Kidney (tissue), 14 donors: ENCODE measurements around the gene RIMKLB. TPM values are rescaled to one million over a fixed set of nuclear protein-coding genes. Genes with fewer than 3 reads are reported as not detected.
A peak's percentile ranks its signal among the peaks of the same experiment; 100 is the strongest.

Experiments
- DNase-seq, 5 donors: peaks; one replicate each; pipeline ENCODE4 v3.0.0-alpha.2; 2013 to 2020
- FAIRE-seq: peaks from 2 replicates; lab custom pipeline; 2012; peaks lifted over from hg19 to GRCh38; lab: Jason Lieb, UNC
- H3K27ac ChIP-seq, 2 donors: one replicate each; pipeline ENCODE4 v1.7.0; 2013; ENCODE audit warnings: low read depth in 2 of 2, low read length in 2 of 2, inconsistent platforms in 1 of 2
- H3K27me3 ChIP-seq: one replicate; pipeline ENCODE4 v1.7.1; 2013; ENCODE audit warnings: low read length, inconsistent platforms; ENCODE audit not compliant: control insufficient read depth, insufficient read depth
- H3K36me3 ChIP-seq, 3 donors: one replicate each; pipeline versions ENCODE4 v1.7.0 to v1.7.1; 2013; ENCODE audit warnings: low read length in 3 of 3, control low read depth in 1 of 3, inconsistent platforms in 1 of 3; ENCODE audit not compliant: insufficient read depth in 3 of 3, control insufficient read depth in 2 of 3
- H3K4me1 ChIP-seq, 3 donors: one replicate each; pipeline versions ENCODE4 v1.7.0 to v1.7.1; 2013; ENCODE audit warnings: low read length in 3 of 3, inconsistent platforms in 1 of 3, low read depth in 1 of 3; ENCODE audit not compliant: control insufficient read depth in 2 of 3, insufficient read depth in 2 of 3
- H3K4me3 ChIP-seq, 3 donors: one replicate each; pipeline versions ENCODE4 v1.7.0 to v1.8.1; 2013; ENCODE audit warnings: low read length in 3 of 3, control low read depth in 1 of 3, inconsistent platforms in 1 of 3
- H3K9ac ChIP-seq, 3 donors: one replicate each; pipeline versions ENCODE4 v1.7.0 to v1.7.1; 2013; ENCODE audit warnings: low read length in 3 of 3, control low read depth in 1 of 3, inconsistent platforms in 1 of 3
- H3K9me3 ChIP-seq, 3 donors: one replicate each; pipeline versions ENCODE4 v1.7.0 to v1.7.1; 2013; ENCODE audit warnings: low read length in 3 of 3, control low read depth in 1 of 3, inconsistent platforms in 1 of 3; ENCODE audit not compliant: control insufficient read depth in 2 of 3, insufficient read depth in 1 of 3
- intact Hi-C: fragments of 100-400 bp; cut with DNase I; formaldehyde crosslinking; loops from one replicate; pipeline ENCODE4 v1.11.1; 2022
- polyA plus RNA-seq: library from polyadenylated mRNA; stranded (reverse); fragments of 350-450 nt; fragmentation: Illumina TruSeq; extraction: RNeasy Lipid Tissue Mini Kit (QIAGEN cat#74804); gene quantifications from one replicate; pipeline ENCODE4 v1.2.3, GENCODE V29; 2014; ENCODE audit warnings: low read depth, low replicate concordance; ENCODE audit not compliant: insufficient read depth
- total RNA-seq: library from RNA; stranded (reverse); fragmentation: NEBNext Ultra II Directional; extraction: Animal tissue kit (Norgen Biotek cat#: 25700); gene quantifications from one replicate; pipeline ENCODE4 v1.2.1, GENCODE V29; 2021
- TF ChIP-seq, protein P1 (sequence below): IDR thresholded peaks from 3 replicates; pipeline ENCODE4 v1.5.1; 2012; ENCODE audit warnings: mild to moderate bottlenecking, moderate library complexity, borderline replicate concordance; ENCODE audit not compliant: insufficient read depth; ENCODE audit errors: extremely low read depth
- donor health status: control.
- donor health status: control.
- donor health status: control.
- donor health status: control.
- donor health status: control.
- donor health status: DM: yes; HTN: yes; CAD: no.
- donor health status: Normal renal cell carcinoma (clear cell type).

The RIMKLB gene
- total and polyA plus RNA-seq, 2 donors from 2014 or later: 38.0 to 45.5 TPM

DNA sequence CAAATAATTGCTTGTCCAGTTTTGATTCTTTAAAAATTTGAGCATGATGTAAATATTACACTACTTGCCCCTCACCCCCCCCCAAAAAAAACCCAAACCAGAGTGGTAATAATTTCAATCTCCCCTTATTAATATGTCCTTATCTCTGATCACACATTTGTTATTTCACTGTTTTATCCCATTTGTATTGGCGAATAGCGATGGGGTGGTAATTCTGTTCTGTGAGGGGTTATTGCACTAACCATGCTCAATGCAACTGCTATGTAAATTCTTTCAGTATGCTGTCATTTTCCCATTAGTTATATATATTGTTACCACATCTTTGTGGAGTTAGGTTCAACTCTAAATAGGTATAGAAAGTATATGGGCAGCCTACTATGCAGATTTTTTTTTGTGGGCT, 1.1 kb downstream of the RIMKLB start:
- TF ChIP-seq, protein P1, sequence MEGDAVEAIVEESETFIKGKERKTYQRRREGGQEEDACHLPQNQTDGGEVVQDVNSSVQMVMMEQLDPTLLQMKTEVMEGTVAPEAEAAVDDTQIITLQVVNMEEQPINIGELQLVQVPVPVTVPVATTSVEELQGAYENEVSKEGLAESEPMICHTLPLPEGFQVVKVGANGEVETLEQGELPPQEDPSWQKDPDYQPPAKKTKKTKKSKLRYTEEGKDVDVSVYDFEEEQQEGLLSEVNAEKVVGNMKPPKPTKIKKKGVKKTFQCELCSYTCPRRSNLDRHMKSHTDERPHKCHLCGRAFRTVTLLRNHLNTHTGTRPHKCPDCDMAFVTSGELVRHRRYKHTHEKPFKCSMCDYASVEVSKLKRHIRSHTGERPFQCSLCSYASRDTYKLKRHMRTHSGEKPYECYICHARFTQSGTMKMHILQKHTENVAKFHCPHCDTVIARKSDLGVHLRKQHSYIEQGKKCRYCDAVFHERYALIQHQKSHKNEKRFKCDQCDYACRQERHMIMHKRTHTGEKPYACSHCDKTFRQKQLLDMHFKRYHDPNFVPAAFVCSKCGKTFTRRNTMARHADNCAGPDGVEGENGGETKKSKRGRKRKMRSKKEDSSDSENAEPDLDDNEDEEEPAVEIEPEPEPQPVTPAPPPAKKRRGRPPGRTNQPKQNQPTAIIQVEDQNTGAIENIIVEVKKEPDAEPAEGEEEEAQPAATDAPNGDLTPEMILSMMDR: no peak
- Histone ChIP-seq H3K27me3 (no peaks in the 10 kb centered on the region), H3K4me1 (peaks cover 2 to 14% (median 10%) of the 10 kb centered on the region in 3 donors), H3K4me3 (peak overlapping the region; percentile 61 to 78 (median 64)), H3K36me3 (no peaks in the 10 kb centered on the region), H3K27ac (peak overlapping the region in 1 of 2 donors; percentile 32), H3K9me3 (no peaks in the 10 kb centered on the region), H3K9ac (peak overlapping the region in 2 of 3 donors; percentile 37 to 62)
- DNase-seq: no peak
- FAIRE-seq: no peak
- intact Hi-C loops: no loop called here

DNA sequence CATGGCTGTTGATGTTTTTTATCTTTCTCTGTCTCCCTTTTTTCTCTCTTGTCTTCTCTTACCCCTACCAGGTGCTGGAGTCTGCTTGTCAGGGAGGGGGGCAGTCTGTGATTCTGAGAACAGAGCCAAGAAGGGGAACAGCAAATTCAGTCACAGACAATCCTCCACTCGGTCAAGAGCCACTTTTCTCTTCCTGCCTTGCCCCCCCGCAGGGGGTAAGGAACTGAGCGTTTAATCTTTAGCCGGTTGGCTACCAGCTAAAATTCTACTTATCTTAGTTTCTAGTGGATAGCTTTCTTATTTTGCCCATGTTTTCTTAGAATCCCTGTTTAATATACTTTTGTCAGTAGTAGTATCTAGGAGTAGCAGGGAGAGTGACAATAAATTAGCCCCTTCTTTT, 1.9 kb downstream of the RIMKLB start:
- no peaks in the 10 kb centered on the region for H3K27me3 ChIP-seq
- H3K9me3 ChIP-seq: no peaks in the 10 kb centered on the region
- H3K4me1 ChIP-seq: peaks cover 2 to 14% (median 10%) of the 10 kb centered on the region in 3 donors
- H3K9ac ChIP-seq: peak overlapping the region in 1 of 3 donors; percentile 56
- peak overlapping the region in 1 of 3 donors; percentile 43 for H3K4me3 ChIP-seq
- intact Hi-C loops: no loop called here
- H3K27ac ChIP-seq: no peak overlapping the region
- H3K36me3 ChIP-seq: no peaks in the 10 kb centered on the region
- TF ChIP-seq, protein P1: no peak
- FAIRE-seq: no peak
- no peak for DNase-seq

DNA sequence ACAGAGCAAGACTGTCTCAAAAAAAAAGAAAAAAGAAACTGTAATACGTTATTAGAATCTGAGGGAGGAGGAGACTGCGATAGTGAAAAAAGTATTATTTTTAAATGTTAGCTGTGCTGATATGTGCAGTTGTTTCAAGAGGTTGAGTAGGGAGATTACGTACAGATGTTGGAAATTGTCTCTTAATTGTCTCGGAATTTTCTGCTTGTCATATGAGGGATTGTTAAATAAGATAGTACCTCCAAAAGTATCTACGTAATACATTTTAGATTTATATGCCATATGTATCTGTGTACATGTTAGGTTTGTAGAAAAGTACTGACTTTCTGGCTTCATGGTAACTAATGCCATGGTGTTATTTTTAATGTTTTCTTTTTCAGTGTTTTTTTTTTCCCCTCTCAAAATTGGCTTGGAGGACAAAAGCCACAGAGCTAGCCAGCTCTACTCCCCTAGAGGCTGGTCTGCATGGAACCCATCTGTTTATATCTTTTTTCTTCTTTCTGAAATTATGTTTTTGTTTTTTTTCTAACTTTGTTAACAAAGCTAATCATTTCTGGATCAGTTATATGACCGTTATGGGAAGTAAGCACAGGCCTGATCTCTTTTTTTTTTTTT, 3.4 kb downstream of the RIMKLB start:
- no peak overlapping the region for H3K27ac ChIP-seq
- H3K4me1 ChIP-seq: peaks cover 2 to 14% (median 10%) of the 10 kb centered on the region in 3 donors
- H3K9me3 ChIP-seq: no peaks in the 10 kb centered on the region
- H3K4me3 ChIP-seq: no peak overlapping the region
- no peak for DNase-seq
- no peak for FAIRE-seq
- H3K27me3 ChIP-seq: no peaks in the 10 kb centered on the region
- no peaks in the 10 kb centered on the region for H3K36me3 ChIP-seq
- TF ChIP-seq, protein P1: no peak
- intact Hi-C loops: no loop called here
- no peak overlapping the region for H3K9ac ChIP-seq

DNA sequence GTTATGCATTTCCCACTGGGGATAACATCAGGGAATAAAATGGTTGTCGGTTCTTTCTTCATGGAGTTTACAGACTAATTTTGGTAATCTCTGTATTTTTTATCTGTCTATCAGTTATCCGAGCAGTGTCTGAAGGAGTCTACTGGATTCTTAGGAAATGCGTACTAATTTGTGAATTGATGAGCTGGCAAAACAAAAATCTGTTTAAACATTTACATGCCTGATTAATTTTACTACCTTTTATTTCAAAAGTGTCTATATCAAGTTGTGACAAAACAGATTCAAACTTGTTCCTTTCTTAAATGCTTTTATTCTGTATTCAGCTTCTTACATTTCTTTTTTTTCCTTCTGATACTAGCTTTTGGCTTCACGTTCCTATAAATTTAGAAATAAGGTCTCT, 4.4 kb downstream of the RIMKLB start:
- no peak overlapping the region for H3K27ac ChIP-seq
- no peak for FAIRE-seq
- intact Hi-C loops: no loop called here
- no peaks in the 10 kb centered on the region for H3K9me3 ChIP-seq
- no peak overlapping the region for H3K9ac ChIP-seq
- H3K36me3 ChIP-seq: no peaks in the 10 kb centered on the region
- TF ChIP-seq, protein P1: no peak
- DNase-seq: no peak
- peaks cover 0 to 14% (median 10%) of the 10 kb centered on the region in 3 donors for H3K4me1 ChIP-seq
- no peak overlapping the region for H3K4me3 ChIP-seq
- no peaks in the 10 kb centered on the region for H3K27me3 ChIP-seq
